ENCODE results near the gene GRID2.
"Not testable (repeated sequence)": the region's sequence is repeated elsewhere in the genome, so short reads cannot be mapped to it uniquely, and the experiment has no call there.

GRID2 gene

GRCh38 chr4:92362028-92362427 is 58.3 kb downstream of the GRID2 start:
- TF ChIP-seq CTCF (IDR thresholded peaks at IDR 0.05; ENCODE audit: low read depth, low read length, missing control alignments): no peak
- no peak for DNase-seq (ENCODE audit: extremely low read depth, low read depth)

GRCh38 chr4:92368653-92369052 is 64.9 kb downstream of the GRID2 start:
- no peak for TF ChIP-seq CTCF (IDR thresholded peaks at IDR 0.05; ENCODE audit: low read depth, low read length, missing control alignments)
- H3K4me3 ChIP-seq (replicated peaks; ENCODE audit: low read depth, low read length): no peak overlapping the region
- no peak for DNase-seq (ENCODE audit: extremely low read depth, low read depth)

More at GRCh38 chr4:92362028-92362427, 58.3 kb downstream of the GRID2 start:
- H3K4me3 ChIP-seq (replicated peaks; ENCODE audit: low read depth, low read length): no peak overlapping the region

- DNase-seq (ENCODE audit: extremely low read depth, low read depth): no peak
- TF ChIP-seq CTCF (IDR thresholded peaks at IDR 0.05; ENCODE audit: low read depth, low read length, missing control alignments): no peak
- no peak overlapping the region for H3K4me3 ChIP-seq (replicated peaks; ENCODE audit: low read depth, low read length)
These were observed 77.8 kb downstream of the GRID2 start for GRCh38 chr4:92381616-92382015.

- no peak for DNase-seq (ENCODE audit: extremely low read depth, low read depth)
- no peak overlapping the region for H3K4me3 ChIP-seq (replicated peaks; ENCODE audit: low read depth, low read length)
- no peak for TF ChIP-seq CTCF (IDR thresholded peaks at IDR 0.05; ENCODE audit: low read depth, low read length, missing control alignments)
These were observed 78.4 kb downstream of the GRID2 start for GRCh38 chr4:92382128-92382527.

- TF ChIP-seq CTCF (IDR thresholded peaks at IDR 0.05; ENCODE audit: low read depth, low read length, missing control alignments): peak; percentile 32
- no peak overlapping the region for H3K4me3 ChIP-seq (replicated peaks; ENCODE audit: low read depth, low read length)
- peak; percentile 3 for DNase-seq (ENCODE audit: extremely low read depth, low read depth)
These were observed 83.8 kb downstream of the GRID2 start for GRCh38 chr4:92387459-92388069.

- H3K4me3 ChIP-seq (replicated peaks; ENCODE audit: low read depth, low read length): no peak overlapping the region
- TF ChIP-seq CTCF (IDR thresholded peaks at IDR 0.05; ENCODE audit: low read depth, low read length, missing control alignments): no peak
- no peak for DNase-seq (ENCODE audit: extremely low read depth, low read depth)
These were observed 95.3 kb downstream of the GRID2 start for GRCh38 chr4:92399032-92399431.

GRCh38 chr4:92403525-92403924 is 99.8 kb downstream of the GRID2 start:
- not testable (repeated sequence) for H3K4me3 ChIP-seq (replicated peaks; ENCODE audit: low read depth, low read length); DNase-seq (ENCODE audit: extremely low read depth, low read depth)
